ENCODE measurements around the gene PAPOLG.

GRCh38 chr2:60811491-60812375, 55.7 kb downstream of the PAPOLG start:
- no peak for TF ChIP-seq CTCF (IDR thresholded peaks at IDR 0.05)
- TF ChIP-seq EP300 (IDR thresholded peaks at IDR 0.05): no peak
- no peak for TF ChIP-seq POLR2A (IDR thresholded peaks at IDR 0.05)
